PC-3 (cell line): ENCODE data around the gene CDK16. TPM values are rescaled to one million over a fixed set of nuclear protein-coding genes. Genes with fewer than 3 reads are reported as not detected.

Experiments used
- ATAC-seq: fragments of 200-7000 bp; cut with Tn5 transposase; 2 replicates; pipeline ENCODE4 v1.9.1; 2020; ENCODE audit warnings: mild to moderate bottlenecking, moderate library complexity
- BruUV-seq: library from RNA; stranded (reverse); fragments of 400-500 nt; replicated peaks from 2 replicates; lab custom pipeline; 2021; lab: Mats Ljungman, UMichigan
- CTCF ChIA-PET: fragments of 300-600 bp; sonication (Branson Sonifier 250); formaldehyde crosslinking; loops from one replicate; lab custom pipeline; 2022; ENCODE audit warnings: antibody characterized with exemption; lab: Charles Lee
- POLR2A ChIA-PET: fragments of 300-600 bp; sonication (Branson Sonifier 250); formaldehyde crosslinking; loops from one replicate; lab custom pipeline; 2022; ENCODE audit warnings: antibody characterized with exemption; ENCODE audit not compliant: unreplicated experiment; lab: Charles Lee
- DNase-seq: peaks from one replicate; pipeline ENCODE4 v3.0.0-alpha.2; 2015
- H2AFZ ChIP-seq: fragments of 300-600 bp; sonication (generic); 2 replicates; pipeline ENCODE4 v1.6.0; 2016; ENCODE audit warnings: antibody characterized with exemption, low read length
- H3F3A ChIP-seq: fragments of 300-600 bp; sonication (generic); one replicate; pipeline ENCODE4 v1.6.0; 2017; ENCODE audit warnings: antibody characterized with exemption, low read length, control low read depth, mild to moderate bottlenecking; ENCODE audit not compliant: unreplicated experiment
- H3K27ac ChIP-seq: fragments of 300-600 bp; sonication (generic); 2 replicates; pipeline ENCODE4 v1.5.1; 2016; ENCODE audit warnings: mild to moderate bottlenecking, low read length
- H3K27me3 ChIP-seq: fragments of 300-600 bp; sonication (generic); 2 replicates; pipeline ENCODE4 v1.6.1; 2016; ENCODE audit warnings: low read length, mixed read lengths
- H3K36me3 ChIP-seq: fragments of 300-600 bp; sonication (generic); 2 replicates; pipeline ENCODE4 v1.6.1; 2016; ENCODE audit warnings: low read depth, mixed run types, low read length, mixed read lengths
- H3K4me1 ChIP-seq: fragments of 300-600 bp; sonication (generic); 2 replicates; pipeline ENCODE4 v1.5.1; 2016; ENCODE audit warnings: low read length; ENCODE audit not compliant: insufficient read depth
- H3K4me2 ChIP-seq: fragments of 300-600 bp; sonication (generic); 2 replicates; pipeline ENCODE4 v1.6.0; 2016; ENCODE audit warnings: low read length
- H3K4me3 ChIP-seq: fragments of 300-600 bp; sonication (generic); 2 replicates; pipeline ENCODE4 v1.5.1; 2016; ENCODE audit warnings: mild to moderate bottlenecking, low read length, mixed read lengths
- H3K79me2 ChIP-seq: fragments of 300-600 bp; sonication (generic); 2 replicates; pipeline ENCODE4 v1.6.1; 2017; ENCODE audit warnings: low read length, mixed read lengths
- H3K9ac ChIP-seq: fragments of 300-600 bp; sonication (generic); 2 replicates; pipeline ENCODE4 v1.6.0; 2016; ENCODE audit warnings: mild to moderate bottlenecking, low read length
- H3K9me2 ChIP-seq: fragments of 300-600 bp; sonication (generic); replicated peaks from 2 replicates; pipeline ENCODE4 v1.6.1; 2016; ENCODE audit warnings: mixed run types, low read length, mixed read lengths
- H3K9me3 ChIP-seq: fragments of 300-600 bp; sonication (generic); 2 replicates; pipeline ENCODE4 v1.6.1; 2016; ENCODE audit warnings: low read length, mixed read lengths
- H4K20me1 ChIP-seq: fragments of 300-600 bp; sonication (generic); 2 replicates; pipeline ENCODE4 v1.6.1; 2016; ENCODE audit warnings: low read length, mixed read lengths
- EZH2 ChIP-seq: fragments of 300-600 bp; sonication (generic); IDR thresholded peaks from one replicate; pipeline ENCODE4 v1.6.1; 2017; ENCODE audit warnings: antibody characterized with exemption, mild to moderate bottlenecking, low read length; ENCODE audit not compliant: unreplicated experiment
- EZH2phosphoT487 ChIP-seq: fragments of 300-600 bp; sonication (generic); IDR thresholded peaks from 2 replicates; pipeline ENCODE4 v1.6.1; 2018; ENCODE audit warnings: mild to moderate bottlenecking, antibody characterized with exemption, low read length, borderline replicate concordance
- intact Hi-C: fragments of 100-400 bp; cut with micrococcal nuclease; formaldehyde crosslinking; loops from 2 replicates; pipeline ENCODE4 v1.9.0; 2023
- total RNA-seq: library from RNA; depleted of rRNA; stranded (reverse); fragments of >200 nt; gene quantifications from 2 replicates; pipeline ENCODE4 v1.2.3, GENCODE V29; 2014
- TF ChIP-seq, protein P1 (sequence below): fragments of 300-600 bp; sonication (generic); conservative IDR thresholded peaks from 2 replicates; pipeline ENCODE4 v1.5.1; 2017; ENCODE audit warnings: antibody characterized with exemption, low read depth, mild to moderate bottlenecking, low read length

The CDK16 gene
- total RNA-seq, 1 experiment from 2014 or later, result 155 TPM

DNA sequence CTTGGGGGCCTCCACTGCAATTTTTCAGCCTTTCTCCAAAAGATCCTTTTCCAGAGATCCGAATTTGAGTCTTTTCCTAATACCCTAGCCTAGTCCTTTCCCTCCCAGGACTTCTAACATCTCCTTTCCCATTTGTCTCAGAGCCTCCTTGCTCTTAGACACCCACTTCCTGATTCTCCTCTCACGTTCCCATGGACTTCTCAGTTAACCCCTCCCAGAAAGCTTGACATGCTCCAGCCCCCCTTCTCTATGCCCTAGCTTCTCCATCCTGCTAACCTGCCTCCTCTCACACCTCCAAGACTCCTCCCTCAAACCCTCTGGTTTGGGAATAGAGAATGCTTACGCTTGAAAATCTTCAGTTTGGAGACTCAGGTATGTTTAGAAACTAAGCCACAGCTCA lies 22.4 kb upstream of the CDK16 start:
- H3K4me2 ChIP-seq, result peak overlapping the region; percentile 99

DNA sequence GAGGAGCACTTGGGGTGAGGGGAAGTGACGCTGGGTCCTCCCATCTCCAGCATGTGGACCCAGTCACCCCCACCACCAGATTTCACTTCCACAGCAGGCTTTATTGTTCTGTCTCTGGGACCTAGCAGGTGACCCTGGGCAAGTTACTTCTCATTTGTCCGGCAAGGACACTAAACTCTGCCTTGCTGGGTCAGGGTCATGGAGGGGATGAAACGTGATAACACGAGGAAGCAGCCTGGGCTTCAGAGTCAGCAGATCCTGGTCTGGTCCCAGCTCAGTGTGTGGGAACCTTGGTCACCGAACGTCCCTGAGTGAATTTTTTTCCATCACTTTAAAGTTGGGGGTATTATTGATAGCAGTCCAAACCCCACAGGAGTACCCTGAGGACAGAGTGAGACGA lies 21.0 kb upstream of the CDK16 start:
- POLR2A ChIA-PET, result no interaction called here
- Histone ChIP-seq H3K9me2 (no peaks in the 10 kb centered on the region), H3K27ac (no peak overlapping the region), H3K79me2 (peaks cover 74% of the 10 kb centered on the region), H3K4me1 (peaks cover 47% of the 10 kb centered on the region), H2AFZ (no peak overlapping the region), H3K36me3 (peaks cover 41% of the 10 kb centered on the region), H3K4me2 (peak overlapping the region; percentile 99), H3K9me3 (no peaks in the 10 kb centered on the region), H3K9ac (no peak overlapping the region), H3F3A (peaks cover 4% of the 10 kb centered on the region), H3K4me3 (no peak overlapping the region), H3K27me3 (no peaks in the 10 kb centered on the region), H4K20me1 (peaks cover 33% of the 10 kb centered on the region)
- intact Hi-C loops, result loop anchor here (10.0 kb wide), 1 partner anchor 457 kb away; the partner anchor contains the start of genes ELK1 and UXT
- ATAC-seq, result no peak
- BruUV-seq, result no TSS peak
- TF ChIP-seq, protein P1, sequence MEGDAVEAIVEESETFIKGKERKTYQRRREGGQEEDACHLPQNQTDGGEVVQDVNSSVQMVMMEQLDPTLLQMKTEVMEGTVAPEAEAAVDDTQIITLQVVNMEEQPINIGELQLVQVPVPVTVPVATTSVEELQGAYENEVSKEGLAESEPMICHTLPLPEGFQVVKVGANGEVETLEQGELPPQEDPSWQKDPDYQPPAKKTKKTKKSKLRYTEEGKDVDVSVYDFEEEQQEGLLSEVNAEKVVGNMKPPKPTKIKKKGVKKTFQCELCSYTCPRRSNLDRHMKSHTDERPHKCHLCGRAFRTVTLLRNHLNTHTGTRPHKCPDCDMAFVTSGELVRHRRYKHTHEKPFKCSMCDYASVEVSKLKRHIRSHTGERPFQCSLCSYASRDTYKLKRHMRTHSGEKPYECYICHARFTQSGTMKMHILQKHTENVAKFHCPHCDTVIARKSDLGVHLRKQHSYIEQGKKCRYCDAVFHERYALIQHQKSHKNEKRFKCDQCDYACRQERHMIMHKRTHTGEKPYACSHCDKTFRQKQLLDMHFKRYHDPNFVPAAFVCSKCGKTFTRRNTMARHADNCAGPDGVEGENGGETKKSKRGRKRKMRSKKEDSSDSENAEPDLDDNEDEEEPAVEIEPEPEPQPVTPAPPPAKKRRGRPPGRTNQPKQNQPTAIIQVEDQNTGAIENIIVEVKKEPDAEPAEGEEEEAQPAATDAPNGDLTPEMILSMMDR, result no peak
- no peak for TF ChIP-seq EZH2phosphoT487
- CTCF ChIA-PET, result no interaction called here
- DNase-seq, result no peak

More for the DNA sequence above, 22.4 kb upstream of the CDK16 start:
- Histone ChIP-seq H3K27ac (no peak overlapping the region), H3F3A (peaks cover 4% of the 10 kb centered on the region), H3K36me3 (peaks cover 26% of the 10 kb centered on the region), H3K4me1 (peaks cover 51% of the 10 kb centered on the region), H3K9me2 (no peaks in the 10 kb centered on the region), H2AFZ (no peak overlapping the region), H3K9me3 (no peaks in the 10 kb centered on the region), H3K9ac (peak overlapping the region; percentile 2; the same call in 1 of the 2 replicates), H3K27me3 (no peaks in the 10 kb centered on the region), H3K79me2 (peaks cover 77% of the 10 kb centered on the region), H4K20me1 (peaks cover 25% of the 10 kb centered on the region; the same call in 1 of the 2 replicates), H3K4me3 (peak overlapping the region; percentile 85)
- intact Hi-C loops, result loop anchor here (10.0 kb wide), 1 partner anchor 459 kb away; the partner anchor contains the start of genes ELK1 and UXT
- ATAC-seq (no peak), DNase-seq (no peak)
- no peak for TF ChIP-seq EZH2phosphoT487
- TF ChIP-seq, protein P1, result no peak
- no peak for TF ChIP-seq EZH2
- BruUV-seq, result no TSS peak
- POLR2A ChIA-PET, result no interaction called here
- CTCF ChIA-PET, result interaction anchor here (0.5 kb wide), 1 partner anchor 51 kb away, joined by 3 read pairs; the partner anchor contains the start of gene RBM10

DNA sequence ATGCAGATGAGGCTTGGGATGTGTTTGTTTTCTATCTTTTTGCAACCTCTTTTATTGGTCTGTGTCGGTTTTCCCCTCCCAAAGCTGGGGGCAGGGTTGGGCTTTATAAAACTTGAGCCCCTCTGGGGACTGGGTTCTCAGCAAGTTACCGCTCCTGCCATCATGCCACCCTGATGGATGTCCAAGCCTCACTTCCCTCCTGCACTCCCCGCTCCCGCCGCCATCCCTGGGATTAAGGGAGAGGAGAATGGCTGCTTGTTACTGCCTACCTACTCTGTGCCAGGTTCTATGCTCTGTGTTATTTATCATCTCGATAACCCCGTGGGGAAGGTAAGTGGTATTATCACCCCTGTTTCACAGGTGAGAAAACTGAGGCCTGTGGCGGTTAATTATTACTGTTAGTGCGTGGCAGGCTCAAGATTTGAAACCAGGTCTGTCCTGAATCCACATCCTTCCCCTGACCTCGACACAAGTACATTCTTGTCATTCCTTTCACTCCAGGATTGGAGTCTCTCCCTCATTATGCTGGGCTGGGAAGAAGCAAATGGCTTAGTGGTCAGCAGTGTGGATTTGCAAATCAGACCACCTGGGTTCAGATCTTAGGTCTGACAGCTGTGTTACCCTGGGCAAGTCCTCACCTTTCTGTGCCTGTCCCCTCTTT lies 20.3 kb upstream of the CDK16 start:
- no peak overlapping the region for H3K4me2 ChIP-seq
- ATAC-seq (no peak), DNase-seq (no peak)
- H3K27me3 ChIP-seq, result no peaks in the 10 kb centered on the region
- H2AFZ ChIP-seq, result no peak overlapping the region
- POLR2A ChIA-PET, result no interaction called here
- no peak overlapping the region for H3K9ac ChIP-seq
- CTCF ChIA-PET, result no interaction called here
- H3K4me3 ChIP-seq, result no peak overlapping the region
- H3F3A ChIP-seq, result peaks cover 4% of the 10 kb centered on the region
- H3K4me1 ChIP-seq, result peaks cover 41% of the 10 kb centered on the region
- H3K79me2 ChIP-seq, result peaks cover 70% of the 10 kb centered on the region
- peaks cover 47% of the 10 kb centered on the region for H3K36me3 ChIP-seq
- no peaks in the 10 kb centered on the region for H3K9me3 ChIP-seq
- H4K20me1 ChIP-seq, result peaks cover 33% of the 10 kb centered on the region
- no peak overlapping the region for H3K27ac ChIP-seq
- H3K9me2 ChIP-seq, result no peaks in the 10 kb centered on the region
- intact Hi-C loops, result loop anchor here (10.0 kb wide), 1 partner anchor 457 kb away; the partner anchor contains the start of genes ELK1 and UXT
- TF ChIP-seq EZH2phosphoT487 (no peak), EZH2 (no peak)
- TF ChIP-seq, protein P1, result no peak
- BruUV-seq, result no TSS peak
